ENCODE measurements around the gene AKAP6. TPM values are rescaled to one million over a fixed set of nuclear protein-coding genes. Genes with fewer than 3 reads are reported as not detected.

The AKAP6 gene
- total and polyA plus RNA-seq, 2 of the 8 experiments (the other 6 are each of a cell fraction or from before 2014, with no cell fraction given) = 0.09 to 0.89 TPM

DNA sequence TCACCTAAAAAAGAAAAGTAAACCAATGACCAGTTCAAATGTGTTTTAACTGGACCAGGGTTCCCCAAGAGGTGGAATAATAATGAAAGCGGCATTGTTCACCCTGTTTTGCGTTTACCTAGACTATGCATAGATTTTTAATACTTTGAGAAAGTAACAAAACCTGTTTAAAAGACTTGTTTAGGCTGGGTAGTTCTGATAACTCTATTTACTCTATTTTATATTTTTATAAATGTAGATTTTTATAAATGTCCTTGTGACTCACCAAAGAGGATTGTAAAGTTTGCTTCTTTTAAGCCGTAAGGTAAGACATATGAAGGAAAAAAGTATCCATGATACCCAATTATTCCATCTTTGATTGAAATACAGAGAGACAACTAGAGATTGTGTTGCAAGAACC is 321.6 kb downstream of the AKAP6 start (continued):
- TF ChIP-seq, protein P1, sequence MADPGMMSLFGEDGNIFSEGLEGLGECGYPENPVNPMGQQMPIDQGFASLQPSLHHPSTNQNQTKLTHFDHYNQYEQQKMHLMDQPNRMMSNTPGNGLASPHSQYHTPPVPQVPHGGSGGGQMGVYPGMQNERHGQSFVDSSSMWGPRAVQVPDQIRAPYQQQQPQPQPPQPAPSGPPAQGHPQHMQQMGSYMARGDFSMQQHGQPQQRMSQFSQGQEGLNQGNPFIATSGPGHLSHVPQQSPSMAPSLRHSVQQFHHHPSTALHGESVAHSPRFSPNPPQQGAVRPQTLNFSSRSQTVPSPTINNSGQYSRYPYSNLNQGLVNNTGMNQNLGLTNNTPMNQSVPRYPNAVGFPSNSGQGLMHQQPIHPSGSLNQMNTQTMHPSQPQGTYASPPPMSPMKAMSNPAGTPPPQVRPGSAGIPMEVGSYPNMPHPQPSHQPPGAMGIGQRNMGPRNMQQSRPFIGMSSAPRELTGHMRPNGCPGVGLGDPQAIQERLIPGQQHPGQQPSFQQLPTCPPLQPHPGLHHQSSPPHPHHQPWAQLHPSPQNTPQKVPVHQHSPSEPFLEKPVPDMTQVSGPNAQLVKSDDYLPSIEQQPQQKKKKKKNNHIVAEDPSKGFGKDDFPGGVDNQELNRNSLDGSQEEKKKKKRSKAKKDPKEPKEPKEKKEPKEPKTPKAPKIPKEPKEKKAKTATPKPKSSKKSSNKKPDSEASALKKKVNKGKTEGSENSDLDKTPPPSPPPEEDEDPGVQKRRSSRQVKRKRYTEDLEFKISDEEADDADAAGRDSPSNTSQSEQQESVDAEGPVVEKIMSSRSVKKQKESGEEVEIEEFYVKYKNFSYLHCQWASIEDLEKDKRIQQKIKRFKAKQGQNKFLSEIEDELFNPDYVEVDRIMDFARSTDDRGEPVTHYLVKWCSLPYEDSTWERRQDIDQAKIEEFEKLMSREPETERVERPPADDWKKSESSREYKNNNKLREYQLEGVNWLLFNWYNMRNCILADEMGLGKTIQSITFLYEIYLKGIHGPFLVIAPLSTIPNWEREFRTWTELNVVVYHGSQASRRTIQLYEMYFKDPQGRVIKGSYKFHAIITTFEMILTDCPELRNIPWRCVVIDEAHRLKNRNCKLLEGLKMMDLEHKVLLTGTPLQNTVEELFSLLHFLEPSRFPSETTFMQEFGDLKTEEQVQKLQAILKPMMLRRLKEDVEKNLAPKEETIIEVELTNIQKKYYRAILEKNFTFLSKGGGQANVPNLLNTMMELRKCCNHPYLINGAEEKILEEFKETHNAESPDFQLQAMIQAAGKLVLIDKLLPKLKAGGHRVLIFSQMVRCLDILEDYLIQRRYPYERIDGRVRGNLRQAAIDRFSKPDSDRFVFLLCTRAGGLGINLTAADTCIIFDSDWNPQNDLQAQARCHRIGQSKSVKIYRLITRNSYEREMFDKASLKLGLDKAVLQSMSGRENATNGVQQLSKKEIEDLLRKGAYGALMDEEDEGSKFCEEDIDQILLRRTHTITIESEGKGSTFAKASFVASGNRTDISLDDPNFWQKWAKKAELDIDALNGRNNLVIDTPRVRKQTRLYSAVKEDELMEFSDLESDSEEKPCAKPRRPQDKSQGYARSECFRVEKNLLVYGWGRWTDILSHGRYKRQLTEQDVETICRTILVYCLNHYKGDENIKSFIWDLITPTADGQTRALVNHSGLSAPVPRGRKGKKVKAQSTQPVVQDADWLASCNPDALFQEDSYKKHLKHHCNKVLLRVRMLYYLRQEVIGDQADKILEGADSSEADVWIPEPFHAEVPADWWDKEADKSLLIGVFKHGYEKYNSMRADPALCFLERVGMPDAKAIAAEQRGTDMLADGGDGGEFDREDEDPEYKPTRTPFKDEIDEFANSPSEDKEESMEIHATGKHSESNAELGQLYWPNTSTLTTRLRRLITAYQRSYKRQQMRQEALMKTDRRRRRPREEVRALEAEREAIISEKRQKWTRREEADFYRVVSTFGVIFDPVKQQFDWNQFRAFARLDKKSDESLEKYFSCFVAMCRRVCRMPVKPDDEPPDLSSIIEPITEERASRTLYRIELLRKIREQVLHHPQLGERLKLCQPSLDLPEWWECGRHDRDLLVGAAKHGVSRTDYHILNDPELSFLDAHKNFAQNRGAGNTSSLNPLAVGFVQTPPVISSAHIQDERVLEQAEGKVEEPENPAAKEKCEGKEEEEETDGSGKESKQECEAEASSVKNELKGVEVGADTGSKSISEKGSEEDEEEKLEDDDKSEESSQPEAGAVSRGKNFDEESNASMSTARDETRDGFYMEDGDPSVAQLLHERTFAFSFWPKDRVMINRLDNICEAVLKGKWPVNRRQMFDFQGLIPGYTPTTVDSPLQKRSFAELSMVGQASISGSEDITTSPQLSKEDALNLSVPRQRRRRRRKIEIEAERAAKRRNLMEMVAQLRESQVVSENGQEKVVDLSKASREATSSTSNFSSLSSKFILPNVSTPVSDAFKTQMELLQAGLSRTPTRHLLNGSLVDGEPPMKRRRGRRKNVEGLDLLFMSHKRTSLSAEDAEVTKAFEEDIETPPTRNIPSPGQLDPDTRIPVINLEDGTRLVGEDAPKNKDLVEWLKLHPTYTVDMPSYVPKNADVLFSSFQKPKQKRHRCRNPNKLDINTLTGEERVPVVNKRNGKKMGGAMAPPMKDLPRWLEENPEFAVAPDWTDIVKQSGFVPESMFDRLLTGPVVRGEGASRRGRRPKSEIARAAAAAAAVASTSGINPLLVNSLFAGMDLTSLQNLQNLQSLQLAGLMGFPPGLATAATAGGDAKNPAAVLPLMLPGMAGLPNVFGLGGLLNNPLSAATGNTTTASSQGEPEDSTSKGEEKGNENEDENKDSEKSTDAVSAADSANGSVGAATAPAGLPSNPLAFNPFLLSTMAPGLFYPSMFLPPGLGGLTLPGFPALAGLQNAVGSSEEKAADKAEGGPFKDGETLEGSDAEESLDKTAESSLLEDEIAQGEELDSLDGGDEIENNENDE (IDR thresholded peaks at IDR 0.05; ENCODE audit: insufficient replicate concordance, low read length) = no peak
- TF ChIP-seq POLR2A (IDR thresholded peaks at IDR 0.05; ENCODE audit: control extremely low read depth in 1 of 2, low read depth in 2 of 2, low read length in 2 of 2) (no peak), PHF8 (conservative IDR thresholded peaks at IDR 0.05; ENCODE audit: low read depth, low read length) (no peak), RBBP5 (IDR thresholded peaks at IDR 0.05; ENCODE audit: borderline replicate concordance, low read depth, low read length) (no peak), HDAC6 (IDR thresholded peaks at IDR 0.05; ENCODE audit: low read depth, low read length) (no peak), RXRA (IDR thresholded peaks at IDR 0.05; ENCODE audit: insufficient read depth, low read depth, low read length) (no peak)
